ENCODE data around the gene KCNT1.

KCNT1 gene

DNA sequence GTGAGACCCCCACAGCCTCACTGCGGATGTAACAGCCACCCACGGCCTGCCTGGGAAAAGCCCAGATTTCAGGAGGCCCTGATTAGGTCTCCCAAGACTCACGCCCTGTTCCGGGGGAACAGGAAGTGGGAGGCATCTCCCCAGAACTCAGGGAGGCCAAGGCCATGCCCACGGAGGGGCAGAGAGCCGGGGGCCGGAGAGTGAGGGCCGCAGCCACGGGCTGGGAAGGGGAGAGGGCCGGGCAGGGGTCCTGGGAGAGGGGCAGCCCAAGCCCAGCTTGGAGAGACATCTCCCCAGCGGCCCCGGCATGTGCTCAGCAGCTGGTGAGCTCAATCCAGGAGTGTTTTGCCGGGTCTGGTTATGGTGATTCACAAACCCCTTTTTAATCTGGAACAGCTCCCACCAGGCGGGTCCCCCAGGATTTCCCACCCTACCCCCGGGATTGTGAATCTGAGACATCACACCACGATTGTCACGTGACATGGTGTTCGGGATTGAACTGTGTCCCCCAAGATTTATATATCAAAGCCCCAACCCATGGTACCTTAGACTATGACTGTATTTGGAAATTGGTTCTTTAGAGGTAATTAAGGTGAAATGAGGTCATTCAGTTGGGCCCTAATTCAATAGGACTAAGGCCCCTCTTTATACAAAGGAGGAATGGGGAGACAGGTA lies 26.6 kb downstream of the KCNT1 start:
- DNase-seq, result no peak

DNA sequence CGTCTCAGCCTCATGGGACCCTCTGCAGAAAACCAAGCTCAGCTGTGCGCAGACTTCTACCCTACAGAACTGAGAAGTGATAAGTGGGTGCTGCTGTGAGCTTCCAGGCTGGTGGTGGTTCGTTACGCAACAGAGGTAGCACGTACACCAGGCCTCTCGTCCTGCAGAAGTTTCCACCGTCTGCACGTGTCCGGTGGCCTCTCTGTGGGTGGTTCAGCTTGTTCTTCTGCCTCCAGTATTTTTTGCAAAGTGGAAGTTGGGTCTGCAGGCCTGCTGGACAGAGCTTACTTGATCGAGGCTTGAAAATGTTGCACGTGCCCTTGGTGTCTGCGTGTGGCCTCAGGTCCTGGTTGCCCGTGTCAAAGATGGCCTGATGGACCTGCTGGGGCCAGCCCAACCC lies 27.5 kb downstream of the KCNT1 start:
- no peak for DNase-seq

DNA sequence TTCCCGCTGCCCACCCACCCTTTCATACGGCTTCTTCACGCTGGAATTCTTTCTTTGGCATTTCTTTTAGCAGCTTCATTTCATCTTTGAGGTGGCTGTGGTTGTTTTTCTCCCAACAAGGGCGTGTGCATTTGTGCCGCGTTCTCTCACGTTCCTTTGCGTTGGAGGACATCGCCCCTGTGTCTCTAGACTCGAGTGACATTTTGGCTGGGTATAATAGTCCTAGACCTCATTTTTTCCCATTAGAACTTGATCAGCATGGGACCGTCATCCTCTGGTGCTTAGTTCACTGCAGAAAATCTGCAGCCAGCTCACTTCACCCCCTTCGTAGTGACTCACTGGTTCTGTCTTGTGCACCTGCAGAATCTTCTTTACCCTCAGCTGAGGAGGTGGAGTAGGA lies 29.5 kb downstream of the KCNT1 start:
- DNase-seq, result no peak

DNA sequence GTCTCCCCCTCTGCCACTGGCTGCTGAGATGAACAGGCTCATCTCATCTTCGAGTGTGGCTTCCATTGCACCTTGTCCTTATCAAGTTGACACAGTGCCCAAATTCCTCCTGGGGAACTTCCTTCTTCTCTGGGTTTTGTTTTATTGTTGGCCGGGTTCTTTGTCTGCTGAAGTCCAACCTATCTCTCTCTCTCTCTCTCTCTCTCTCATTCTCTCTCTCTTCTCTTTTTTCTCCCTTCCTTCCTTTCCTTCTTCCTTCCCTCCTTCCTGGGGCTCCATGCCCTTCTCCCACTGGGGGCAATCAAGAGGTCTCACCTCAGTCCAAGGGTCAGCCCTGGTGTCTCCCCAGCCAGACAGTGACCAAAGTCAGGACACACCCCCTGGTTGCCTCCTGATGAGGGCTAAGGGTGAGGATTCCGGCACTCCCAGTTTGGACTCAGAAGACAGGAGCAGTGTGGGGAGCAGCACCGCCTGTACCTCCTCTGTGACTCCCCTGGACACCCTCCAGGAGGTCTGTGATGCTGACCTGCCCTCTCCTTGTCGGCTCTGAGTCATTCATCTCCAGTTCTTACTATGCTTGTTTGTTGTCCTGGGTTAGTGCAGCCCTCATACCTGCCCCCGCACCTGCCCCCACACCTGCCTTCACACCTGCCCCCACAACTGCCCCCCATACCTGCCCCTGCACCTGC lies 30.7 kb downstream of the KCNT1 start:
- no peak for DNase-seq

DNA sequence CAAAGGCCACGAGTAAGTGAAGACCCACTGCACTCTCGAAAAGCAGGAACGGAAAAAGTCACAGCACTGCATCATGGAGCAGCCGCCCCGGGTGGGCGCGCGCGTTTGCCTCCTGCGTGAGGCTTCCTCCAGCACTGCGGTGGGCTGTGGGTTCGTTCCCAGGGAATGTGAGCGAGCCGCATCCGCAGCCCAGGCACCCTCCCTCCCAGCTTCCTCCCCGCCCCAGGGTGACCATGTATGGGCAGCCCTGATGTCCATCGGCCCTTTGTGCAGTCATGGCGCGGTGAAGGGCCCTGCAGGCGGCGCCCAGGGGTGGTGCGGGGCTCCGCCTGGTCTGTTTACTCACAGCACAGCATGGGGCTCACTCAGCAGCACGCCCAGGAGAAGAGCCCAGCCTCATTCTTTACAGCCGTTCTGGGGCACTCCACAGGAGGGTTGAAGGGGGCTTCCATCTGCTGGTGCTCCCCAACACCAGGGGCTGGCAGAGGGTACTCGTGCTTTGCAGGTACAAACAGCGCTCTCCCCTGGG lies 32.7 kb downstream of the KCNT1 start:
- no peak for DNase-seq

DNA sequence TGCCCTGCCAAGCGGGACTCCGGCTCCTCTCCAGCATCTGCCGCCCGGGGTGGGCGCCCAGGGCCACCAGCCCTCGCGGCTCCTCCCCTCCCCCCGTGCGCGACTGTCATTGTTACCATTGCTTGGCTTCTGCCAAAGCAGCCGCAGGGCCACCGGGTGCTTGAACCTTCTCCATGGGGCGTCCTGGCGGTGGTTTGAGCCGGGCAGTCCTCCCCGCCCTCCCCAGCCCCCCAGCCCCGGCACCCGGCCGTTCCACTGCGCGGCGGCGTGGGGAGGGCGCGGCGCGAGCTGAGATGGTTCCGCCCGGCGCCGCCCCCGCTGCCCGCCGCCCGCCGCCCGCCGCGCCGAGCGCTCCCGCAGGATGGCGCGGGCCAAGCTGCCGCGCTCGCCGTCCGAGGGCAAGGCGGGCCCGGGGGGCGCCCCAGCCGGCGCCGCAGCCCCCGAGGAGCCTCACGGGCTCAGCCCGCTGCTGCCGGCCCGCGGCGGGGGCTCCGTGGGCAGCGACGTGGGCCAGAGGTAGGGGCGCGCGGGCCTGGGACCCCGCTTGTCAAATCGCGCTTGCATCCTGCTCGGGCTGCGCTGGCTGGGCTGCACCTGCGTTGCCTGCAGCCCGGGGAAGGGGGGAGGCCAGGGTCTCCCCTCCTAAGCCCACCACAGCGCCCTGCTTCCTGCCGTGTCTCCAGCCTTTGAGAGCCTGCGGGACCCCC lies 34.4 kb downstream of the KCNT1 start:
- no peak for DNase-seq

GRCh38 chr9:135736979-135737839 lies 35.2 kb downstream of the KCNT1 start:
- DNase-seq, result no peak

GRCh38 chr9:135737840-135738521 lies 36.0 kb downstream of the KCNT1 start:
- no peak for DNase-seq

DNA sequence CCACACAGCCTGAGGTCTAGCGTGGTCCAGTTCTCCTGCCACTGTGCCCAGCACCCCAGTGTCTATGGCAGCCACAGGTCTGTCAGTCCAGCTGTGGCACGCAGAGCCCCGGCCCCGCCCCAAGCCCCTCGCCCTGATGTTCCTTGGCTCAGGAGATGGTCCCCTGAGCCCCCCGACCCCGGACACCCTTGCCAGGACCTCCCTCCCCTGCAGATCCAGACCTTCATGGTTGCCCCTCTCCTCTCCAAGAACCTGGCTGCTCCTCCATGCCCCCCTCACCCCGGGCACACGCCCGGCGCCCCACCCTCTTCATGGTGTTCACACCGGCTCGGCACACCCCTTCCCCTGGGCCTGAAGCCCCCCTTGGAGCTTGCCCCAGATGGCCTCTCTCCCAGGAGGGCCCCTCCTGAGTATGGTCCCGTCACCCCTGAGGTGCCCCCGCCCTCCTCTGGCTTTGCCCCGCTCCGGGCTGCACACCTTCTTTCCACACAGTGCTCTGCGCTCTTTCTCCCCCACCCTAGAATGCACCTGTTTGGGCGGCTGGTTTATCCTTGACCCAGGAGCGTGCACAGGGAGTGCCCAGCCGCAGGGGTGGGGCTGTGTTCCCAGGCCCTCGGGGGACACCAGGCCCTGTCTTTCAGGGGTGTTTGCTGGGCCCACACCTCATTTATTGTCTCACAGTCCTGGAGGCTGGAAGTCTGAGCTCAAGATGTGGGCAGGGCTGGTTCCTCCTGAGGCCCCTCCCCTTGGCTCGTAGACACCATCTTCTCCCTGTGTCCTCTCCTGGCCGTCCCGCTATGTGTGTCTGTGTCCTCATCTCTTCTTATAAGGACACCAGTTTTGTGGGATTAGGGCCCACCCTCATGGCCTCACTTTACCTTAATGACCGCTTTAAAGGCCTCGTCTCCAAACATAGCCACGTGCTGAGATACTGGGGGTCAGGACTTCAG lies 37.6 kb downstream of the KCNT1 start:
- DNase-seq, result no peak

DNA sequence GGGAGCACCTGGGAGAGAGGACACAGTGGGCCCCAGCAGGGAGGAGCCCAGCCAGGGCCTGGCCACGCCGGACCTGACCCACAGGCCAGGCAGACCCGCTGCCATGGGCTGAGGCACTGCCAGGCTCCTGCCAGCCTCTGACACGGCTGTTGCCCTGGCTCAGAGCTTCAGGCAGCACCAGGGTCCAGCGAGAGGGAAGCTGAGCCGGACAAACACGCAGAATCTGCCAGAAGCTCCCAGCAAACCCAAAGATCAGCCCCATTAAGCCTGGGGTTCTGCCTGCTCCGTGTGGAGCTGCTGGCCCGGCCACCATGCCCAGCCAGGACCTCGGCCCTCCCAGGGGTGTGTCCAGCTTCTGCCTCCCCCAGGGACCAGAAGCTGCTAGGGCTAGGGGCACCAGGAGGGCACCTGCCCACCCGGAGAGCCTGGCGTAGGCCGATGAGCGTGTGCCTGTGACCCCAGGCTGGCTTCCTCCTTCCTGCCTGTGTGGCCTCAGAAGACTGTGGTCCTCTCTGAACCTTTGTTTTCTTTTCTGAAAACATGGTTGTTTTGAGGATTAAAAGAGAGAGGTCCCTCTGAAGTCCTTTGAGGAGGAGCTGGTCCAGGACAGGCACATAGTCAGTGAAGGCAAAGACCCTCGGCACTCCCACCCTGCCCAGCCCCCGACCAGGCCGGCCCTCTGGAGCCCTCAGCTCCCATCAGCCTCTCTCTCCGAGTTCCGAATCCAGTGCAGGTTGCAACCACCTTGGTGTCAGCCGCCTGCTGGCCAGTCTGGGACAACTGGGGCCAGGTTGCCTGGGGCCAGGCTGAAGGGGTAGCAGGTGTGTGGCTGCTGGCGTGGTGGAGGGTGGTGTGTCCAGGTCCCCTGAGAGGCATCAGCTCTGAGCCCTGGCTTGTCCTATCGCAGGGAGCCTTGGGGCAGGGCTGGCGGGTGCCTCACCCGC lies 39.6 kb downstream of the KCNT1 start:
- DNase-seq, result no peak

DNA sequence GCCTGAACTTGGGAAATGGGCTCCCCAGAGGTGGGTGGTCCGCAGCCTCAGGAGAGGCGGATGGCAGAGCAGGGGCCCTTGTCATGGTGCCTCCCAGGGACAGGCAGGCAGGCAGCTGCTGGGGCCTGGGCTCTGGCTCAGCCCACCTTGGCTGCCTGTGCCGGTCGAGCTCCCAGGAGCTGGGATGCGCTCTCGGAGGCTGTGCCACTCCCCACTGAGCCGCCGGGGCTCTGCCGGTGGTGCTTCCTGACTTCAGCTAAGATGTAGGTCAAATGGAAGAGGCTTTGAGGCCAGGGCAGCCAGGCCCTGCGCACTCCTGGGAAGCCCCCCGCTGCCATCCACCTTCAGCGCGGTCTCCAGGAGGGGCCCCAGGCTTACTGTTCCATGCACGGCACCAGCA lies 41.0 kb downstream of the KCNT1 start:
- no peak for DNase-seq

- DNase-seq, result no peak
Observed at GRCh38 chr9:135743546-135744332, 41.8 kb downstream of the KCNT1 start.

DNA sequence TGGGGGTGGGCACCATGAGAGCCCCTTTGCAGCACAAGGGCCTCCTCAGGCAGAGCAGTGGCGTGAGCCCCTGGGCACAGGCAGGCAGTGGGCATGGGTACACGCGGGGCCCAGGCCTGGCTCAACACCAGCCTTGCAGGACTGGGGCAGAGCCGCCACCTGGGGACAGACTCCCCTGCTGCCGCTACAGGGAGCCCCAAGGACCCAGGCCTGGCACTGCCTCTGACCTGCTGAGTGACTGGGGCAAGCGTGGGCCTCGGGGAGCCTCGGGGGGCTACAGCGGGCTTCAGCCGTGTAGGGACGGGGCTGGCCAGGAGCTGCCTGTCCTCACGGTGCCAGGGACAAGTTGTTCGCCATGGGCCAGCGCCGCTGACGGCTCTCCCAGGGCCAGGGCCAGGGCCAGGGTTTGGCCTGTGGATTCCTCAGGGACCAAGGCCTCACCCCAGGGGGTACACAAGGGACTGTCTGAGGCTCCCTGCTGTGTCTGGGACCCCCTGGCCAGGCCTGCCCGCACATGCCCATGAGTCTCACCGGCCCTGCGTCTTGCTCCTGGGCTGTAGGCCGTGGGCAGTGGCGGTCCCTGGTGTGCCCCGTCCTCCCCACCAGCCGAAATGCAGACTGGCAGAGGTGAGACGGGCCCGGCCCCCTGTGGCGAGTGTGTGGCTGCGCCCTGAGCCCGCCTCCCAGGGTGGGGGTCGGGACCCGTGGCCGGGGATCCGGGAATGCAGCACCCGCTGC lies 42.5 kb downstream of the KCNT1 start:
- no peak for DNase-seq

DNA sequence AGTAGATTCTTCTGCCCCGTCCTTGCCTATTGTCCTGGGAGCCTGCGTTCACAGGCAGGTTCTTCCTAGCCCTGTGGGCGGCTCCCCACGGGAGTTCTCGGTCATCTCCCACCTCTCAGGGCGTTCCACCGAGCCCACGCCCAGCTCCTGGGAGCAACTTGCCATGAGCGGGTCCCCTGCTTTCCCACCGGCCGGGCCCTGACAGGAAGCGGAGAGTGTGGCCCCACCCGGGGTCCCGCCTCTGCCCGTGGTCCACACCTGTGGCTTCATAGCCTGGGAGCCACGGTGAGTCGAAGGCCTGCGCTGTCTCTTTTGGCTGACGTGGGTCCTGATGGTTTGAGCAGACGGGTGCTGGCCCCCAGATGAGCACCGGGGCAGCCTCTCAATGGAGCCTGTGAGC lies 43.2 kb downstream of the KCNT1 start:
- no peak for DNase-seq

DNA sequence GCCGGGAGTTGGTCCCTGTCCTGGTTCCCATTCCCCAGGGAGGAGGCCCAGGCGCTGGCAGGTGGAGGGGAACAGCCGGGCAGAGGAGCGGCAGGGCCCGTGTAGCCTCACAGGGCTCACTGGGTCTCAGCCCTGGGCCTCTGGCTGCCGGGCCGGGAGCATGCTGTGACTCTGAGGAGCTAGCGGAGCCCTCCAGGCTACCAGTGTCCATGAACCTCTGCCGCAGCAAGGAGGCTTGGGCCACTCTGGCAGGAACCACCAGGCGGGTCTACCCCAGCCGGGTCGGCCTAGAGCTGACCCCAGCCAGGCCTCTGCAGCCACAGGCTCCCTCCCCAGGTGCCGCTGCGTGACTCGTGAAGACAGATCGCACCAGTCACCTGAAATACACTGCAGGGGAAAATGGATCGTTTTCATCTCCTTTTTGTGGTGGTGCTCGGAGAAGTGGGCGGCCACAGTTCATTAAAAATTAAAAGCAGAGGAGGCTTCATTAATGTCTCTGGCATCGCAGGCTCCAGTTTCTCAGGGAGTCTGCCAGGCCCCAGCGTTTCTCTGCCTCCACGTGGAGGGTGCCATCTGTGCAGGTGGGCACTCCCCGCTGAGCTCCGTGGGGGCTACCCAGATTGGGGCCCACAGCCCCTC lies 43.8 kb downstream of the KCNT1 start:
- no peak for DNase-seq

GRCh38 chr9:135746565-135746964 lies 44.6 kb downstream of the KCNT1 start:
- DNase-seq, result no peak

GRCh38 chr9:135747311-135747710 lies 45.3 kb downstream of the KCNT1 start:
- DNase-seq, result no peak

- DNase-seq, result no peak
Observed at GRCh38 chr9:135748676-135749075, 46.7 kb downstream of the KCNT1 start.

All from CD4-positive, alpha-beta T cell treated with Interleukin-4 for 1 hour (primary cell).